H1 (cell line): ENCODE measurements around the gene BCL2. TPM values are rescaled to one million over a fixed set of nuclear protein-coding genes. Genes with fewer than 3 reads are reported as not detected.

Source experiments
- TAF1 ChIP-seq: IDR thresholded peaks from 2 replicates; pipeline ENCODE4 v1.6.1; 2011; ENCODE audit warnings: mild to moderate bottlenecking, low read depth, low read length
- polyA plus RNA-seq, 7 experiments: library from polyadenylated mRNA; depleted of rRNA in 3 of 7; stranded (reverse) in 5 of 7; unstranded in 2 of 7; fragments of >200 nt in 5 of 7; fragments of 200-250 nt in 2 of 7; gene quantifications; 1 replicate in 5 of 7; 2 replicates in 1 of 7; 4 replicates in 1 of 7; pipeline versions ENCODE4 v1.2.1 to v1.2.3, GENCODE V29; 2011 to 2013; ENCODE audit warnings: missing spikeins in 2 of 7, mixed read lengths in 2 of 7
- total RNA-seq: library from RNA; stranded (reverse); fragmentation: NEBNext Ultra II Directional; extraction: Animal tissue kit (Norgen Biotek cat#: 25700); gene quantifications from 2 replicates; pipeline ENCODE4 v1.2.1, GENCODE V29; 2021

The BCL2 gene
- total and polyA plus RNA-seq, 2 of the 8 experiments (the other 6 are each of a cell fraction or from before 2014, with no cell fraction given) = 0.59 to 4.5 TPM

DNA sequence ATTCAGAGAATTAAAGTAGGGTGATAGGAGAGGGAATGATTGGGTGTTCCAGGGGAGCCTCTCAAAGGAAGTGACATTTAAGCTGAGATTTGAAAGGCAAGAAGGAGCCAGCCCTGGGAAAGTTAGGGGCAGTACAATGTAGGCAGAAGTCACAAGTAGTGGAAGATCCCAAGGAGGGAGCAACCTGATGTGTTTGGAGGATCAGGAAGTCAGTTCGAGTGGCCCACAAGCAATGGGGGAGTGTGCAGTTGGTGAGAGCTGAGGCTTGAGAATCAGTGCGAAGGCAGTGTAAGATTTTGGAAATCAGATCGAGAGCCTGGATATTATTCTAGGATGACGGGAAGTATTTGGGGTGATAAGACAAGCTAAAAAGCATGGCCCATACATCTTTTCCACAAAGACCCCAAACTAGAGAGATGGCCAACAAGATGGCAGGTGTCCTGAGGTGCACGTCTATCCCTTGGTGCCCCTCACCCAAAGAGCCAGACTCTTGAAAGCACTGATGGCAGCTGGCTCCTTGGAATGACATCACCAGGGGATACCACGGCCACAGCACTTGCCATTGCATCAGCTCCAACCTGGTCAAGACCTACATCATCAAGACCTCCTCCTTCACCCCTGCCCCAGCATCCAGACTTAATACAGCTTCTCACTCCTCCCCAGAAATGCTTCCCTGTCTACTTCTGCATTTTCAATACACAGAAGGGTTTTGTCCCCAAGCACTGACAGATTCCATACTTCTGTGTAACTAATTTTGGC, 127.3 kb downstream of the BCL2 start (continued):
- no peak for TF ChIP-seq TAF1
- TF ChIP-seq, all 59 proteins: peak for 0
